Endothelial cell of hepatic sinusoid (primary cell): ENCODE measurements around the gene CIAPIN1.

Experiments
- in situ Hi-C: cut with HindIII; loops from 2 replicates; pipeline ENCODE4 v1.10.0; 2017; ENCODE audit warnings: low sequenced_read_pairs

Gene CIAPIN1

DNA sequence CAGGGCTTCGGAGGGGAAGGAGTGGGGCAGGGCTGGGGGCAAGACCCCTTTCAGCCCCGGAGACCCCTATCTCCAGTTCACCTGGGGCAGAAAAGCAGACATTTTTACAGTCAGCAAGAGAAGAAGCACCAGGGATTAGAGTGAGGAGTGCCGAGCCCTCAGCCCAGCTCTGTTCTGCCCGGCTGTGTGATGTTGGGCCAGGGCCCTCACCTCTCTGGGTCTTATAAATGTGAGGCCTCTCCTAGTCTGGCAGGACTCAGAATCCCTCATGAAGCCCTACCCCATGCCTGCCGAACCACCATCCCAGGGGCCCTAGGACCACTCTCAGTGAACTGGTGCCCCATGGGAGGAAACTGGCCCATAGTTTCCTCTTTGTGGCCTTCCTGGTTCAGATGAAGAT is 62.1 kb downstream of the CIAPIN1 start:
- in situ Hi-C loops, result loop anchor here (5.0 kb wide), 1 partner anchor 67 kb away; no protein-coding TSS in a partner anchor

DNA sequence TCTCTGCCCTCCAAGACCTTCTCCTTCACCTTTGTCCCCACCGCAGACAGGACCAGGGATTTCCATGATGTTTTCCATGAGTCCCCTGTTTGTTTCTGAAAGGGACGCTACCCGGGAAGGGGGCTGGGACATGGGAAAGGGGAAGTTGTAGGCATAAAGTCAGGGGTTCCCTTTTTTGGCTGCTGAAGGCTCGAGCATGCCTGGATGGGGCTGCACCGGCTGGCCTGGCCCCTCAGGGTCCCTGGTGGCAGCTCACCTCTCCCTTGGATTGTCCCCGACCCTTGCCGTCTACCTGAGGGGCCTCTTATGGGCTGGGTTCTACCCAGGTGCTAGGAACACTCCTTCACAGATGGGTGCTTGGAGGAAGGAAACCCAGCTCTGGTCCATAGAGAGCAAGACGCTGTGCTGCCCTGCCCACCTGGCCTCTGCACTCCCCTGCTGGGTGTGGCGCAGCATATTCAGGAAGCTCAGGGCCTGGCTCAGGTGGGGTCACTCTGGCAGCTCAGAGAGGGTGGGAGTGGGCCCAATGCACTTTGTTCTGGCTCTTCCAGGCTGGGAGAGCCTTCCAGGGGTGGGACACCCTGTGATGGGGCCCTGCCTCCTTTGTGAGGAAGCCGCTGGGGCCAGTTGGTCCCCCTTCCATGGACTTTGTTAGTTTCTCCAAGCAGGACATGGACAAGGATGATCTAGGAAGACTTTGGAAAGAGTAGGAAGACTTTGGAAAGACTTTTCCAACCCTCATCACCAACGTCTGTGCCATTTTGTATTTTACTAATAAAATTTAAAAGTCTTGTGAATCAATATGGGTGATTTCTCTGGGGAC is 62.7 kb downstream of the CIAPIN1 start:
- in situ Hi-C loops, result loop anchor here (5.0 kb wide), 1 partner anchor 68 kb away; no protein-coding TSS in a partner anchor

DNA sequence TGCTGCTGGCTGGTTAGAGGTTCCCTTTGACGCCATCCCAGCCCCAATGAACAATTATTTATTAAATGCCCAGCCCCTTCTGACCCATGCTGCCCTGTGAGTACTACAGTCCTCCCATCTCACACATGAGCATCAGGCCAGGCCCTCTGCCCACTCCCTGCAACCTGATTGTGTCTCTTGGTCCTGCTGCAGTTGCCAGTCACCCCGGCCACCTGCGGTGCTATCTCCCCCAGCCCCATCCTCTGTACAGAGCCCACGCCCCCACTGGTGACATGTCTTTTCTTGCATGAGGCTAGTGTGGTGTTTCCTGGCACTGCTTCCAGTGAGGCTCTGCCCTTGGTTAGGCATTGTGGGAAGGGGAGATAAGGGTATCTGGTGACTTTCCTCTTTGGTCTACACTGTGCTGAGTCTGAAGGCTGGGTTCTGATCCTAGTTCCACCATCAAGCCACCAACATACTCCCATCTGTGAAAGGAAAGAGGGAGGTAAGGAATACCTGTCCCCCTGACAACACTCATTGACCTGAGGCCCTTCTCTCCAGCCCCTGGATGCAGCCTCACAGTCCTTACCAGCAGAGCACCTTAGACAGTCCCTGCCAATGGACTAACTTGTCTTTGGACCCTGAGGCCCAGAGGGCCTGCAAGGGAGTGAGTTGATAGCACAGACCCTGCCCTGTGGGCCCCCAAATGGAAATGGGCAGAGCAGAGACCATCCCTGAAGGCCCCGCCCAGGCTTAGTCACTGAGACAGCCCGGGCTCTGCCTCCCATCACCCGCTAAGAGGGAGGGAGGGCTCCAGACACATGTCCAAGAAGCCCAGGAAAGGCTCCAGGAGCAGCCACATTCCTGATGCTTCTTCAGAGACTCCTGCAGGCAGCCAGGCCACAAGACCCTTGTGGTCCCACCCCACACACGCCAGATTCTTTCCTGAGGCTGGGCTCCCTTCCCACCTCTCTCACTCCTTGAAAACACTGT is 63.6 kb downstream of the CIAPIN1 start:
- in situ Hi-C loops, result no loop called here

DNA sequence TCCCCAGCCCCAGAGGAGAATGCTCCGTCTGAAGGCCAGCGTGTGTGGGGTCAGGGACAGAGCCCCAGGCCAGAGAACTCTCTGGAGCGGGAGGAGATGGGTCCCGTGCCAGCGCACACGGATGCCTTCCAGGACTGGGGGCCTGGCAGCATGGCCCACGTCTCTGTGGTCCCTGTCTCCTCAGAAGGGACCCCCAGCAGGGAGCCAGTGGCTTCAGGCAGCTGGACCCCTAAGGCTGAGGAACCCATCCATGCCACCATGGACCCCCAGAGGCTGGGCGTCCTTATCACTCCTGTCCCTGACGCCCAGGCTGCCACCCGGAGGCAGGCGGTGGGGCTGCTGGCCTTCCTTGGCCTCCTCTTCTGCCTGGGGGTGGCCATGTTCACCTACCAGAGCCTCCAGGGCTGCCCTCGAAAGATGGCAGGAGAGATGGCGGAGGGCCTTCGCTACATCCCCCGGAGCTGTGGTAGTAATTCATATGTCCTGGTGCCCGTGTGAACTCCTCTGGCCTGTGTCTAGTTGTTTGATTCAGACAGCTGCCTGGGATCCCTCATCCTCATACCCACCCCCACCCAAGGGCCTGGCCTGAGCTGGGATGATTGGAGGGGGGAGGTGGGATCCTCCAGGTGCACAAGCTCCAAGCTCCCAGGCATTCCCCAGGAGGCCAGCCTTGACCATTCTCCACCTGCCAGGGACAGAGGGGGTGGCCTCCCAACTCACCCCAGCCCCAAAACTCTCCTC is 64.5 kb downstream of the CIAPIN1 start:
- in situ Hi-C loops, result no loop called here

DNA sequence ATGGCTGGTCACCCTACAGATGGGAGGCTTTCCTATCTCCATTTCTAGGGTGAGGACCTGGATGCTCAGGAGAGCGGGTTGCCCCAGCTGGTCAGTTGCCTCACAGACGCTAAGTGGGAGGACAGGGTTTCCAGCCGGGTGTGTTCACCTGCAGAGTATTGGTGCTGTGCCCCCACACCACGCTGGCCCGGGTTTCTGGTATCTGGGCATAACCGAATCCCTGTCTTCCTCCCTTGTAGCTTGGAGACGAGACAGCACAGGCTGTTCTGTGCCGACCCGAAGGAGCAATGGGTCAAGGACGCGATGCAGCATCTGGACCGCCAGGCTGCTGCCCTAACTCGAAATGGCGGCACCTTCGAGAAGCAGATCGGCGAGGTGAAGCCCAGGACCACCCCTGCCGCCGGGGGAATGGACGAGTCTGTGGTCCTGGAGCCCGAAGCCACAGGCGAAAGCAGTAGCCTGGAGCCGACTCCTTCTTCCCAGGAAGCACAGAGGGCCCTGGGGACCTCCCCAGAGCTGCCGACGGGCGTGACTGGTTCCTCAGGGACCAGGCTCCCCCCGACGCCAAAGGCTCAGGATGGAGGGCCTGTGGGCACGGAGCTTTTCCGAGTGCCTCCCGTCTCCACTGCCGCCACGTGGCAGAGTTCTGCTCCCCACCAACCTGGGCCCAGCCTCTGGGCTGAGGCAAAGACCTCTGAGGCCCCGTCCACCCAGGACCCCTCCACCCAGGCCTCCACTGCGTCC is 65.2 kb downstream of the CIAPIN1 start:
- in situ Hi-C loops, result no loop called here

DNA sequence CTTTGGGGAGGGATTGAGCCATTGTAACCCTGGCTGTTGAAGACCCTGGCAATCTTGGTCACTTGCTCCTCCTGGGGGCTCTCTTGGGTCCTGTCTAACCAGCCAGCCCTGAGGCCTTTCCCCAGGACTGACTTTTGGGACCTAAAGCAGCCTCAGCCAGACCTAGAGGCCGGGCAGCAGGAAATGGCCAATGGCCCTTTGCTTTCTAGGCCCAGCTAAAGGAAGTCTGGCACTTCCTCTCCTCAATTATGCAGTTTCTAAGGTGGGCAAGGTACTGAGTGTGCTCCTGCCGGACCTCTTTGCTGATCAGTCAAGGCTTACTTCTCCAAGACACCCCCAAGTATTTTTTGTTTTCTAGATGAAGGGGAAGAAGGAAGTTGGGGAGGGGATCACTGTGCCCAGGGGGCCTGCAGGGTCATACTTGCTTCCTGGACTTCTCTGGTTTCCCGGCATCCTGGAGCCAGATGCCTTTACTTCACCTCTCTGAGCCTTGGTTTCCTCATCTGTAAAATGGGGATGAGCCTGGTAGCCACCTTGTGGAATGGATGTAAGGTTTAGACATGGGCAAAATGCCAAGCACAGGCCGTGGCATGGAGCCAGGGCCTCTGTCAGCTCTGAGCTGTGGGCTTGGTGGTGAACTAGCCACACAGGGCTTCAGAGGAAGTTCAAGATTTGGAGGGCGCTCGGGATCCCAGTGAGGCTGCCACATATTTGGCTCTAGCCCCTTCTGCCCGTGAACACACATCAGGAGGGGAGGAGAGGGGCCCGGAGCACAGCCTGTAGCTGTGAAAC is 66.3 kb downstream of the CIAPIN1 start:
- in situ Hi-C loops, result no loop called here

DNA sequence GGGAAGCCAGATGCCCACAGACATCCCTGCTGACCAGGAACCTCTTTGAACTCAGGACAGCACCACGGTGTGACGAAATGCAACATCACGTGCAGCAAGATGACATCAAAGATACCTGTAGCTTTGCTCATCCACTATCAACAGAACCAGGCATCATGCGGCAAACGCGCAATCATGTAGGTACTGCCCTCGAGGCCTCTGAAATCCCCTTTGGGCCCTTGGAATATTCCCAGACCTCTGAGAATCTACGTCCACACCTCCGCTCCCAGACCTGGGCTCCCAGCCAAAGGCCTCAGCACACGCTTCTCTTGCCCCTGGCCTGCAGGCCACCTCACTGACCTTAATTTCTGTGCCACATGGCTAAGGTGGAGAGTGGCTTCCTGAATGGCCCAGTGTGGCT is 67.6 kb downstream of the CIAPIN1 start:
- in situ Hi-C loops, result no loop called here
